Measurements from ENCODE around the gene RAPSN.
"Not testable (repeated sequence)": the region's sequence is repeated elsewhere in the genome, so short reads cannot be mapped to it uniquely, and the experiment has no call there.

The RAPSN gene

DNA sequence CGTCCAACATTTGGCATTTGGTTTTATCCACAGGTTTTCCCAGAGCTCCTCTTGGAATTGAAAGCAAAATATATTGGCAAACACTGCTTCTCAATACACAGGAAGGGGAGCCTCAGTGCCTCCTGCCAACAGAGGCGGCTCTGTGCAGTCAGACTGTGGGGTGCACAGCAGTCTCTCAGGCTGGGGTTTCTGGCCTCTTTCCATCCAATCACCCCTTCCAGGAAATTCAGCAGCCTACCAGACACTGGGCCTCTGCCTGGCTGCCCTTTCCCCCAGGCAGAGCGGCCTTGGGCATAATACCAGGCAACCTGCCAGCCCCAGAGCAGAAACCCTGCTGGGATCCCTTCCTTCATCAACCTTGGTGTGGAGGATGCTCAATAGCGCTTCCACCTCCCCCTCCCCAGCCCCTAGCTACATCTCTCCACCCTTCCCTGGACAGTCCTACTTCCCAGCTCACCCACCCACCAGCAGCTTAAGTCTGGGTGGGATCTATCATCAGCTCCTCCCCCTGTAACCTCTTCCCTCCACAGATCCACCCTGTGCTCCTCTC lies 17.8 kb upstream of the RAPSN start:
- in situ Hi-C loops (cut with MboI; ENCODE audit: low sequenced_read_pairs) = no loop called here

DNA sequence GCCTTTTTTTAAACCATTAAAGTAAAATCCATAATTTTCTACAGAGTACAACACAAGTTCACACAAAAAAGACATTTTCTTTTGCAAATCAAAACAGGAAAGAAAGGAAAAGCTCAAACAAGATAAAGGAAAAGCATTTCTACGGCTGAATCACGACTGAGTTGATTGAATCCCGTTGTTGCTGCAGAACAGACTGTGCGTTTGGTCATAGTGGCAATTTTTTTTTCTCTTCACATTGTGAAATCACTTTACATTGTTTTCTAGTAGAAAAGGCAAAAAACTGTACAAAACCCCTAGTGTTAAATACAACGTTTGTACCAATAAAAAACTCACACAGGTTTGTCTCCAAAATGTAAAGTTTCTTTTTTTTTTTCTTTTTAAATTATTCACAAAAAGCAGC lies 17.3 kb upstream of the RAPSN start:
- in situ Hi-C loops (cut with MboI; ENCODE audit: low sequenced_read_pairs) = no loop called here

DNA sequence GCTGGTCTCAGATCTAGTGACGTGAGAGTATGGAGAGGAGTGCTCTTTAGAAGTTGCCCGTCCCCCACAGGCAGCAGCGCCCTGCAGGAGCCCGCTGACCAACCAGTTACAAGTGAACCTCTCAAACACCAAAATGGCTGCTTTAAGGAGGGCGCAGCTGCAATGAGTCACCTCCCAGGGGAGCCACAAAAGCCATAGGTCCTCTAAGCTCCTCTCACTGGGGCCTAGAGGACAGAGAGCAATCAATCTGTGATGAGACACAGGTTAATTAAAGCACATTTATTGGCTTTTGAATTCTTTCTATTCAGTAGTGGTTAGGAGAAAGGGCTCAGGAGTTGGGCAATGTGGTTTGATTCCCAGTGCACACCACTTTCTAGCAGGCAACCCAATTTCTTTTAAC lies 15.5 kb upstream of the RAPSN start:
- in situ Hi-C loops (cut with MboI; ENCODE audit: low sequenced_read_pairs) = no loop called here

DNA sequence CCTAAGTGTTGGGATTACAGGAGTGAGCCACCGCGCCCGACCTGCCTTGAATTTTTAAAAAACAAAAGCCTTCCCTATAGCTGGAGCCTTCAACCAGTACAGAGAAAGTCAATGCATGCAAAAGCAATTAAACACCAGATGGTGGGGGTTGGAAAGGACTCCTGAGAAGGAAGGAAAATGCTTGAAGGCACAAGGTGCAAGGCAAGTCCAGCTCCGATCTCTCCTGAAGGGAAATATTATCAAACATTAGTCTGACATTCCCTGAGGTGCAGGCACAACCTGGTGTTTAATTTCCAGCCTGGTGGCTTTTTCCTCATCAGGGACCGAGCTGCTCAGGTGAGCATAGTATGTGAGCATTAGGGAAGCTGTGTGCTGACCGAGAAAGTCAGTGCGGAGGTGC lies 12.9 kb upstream of the RAPSN start:
- in situ Hi-C loops (cut with MboI; ENCODE audit: low sequenced_read_pairs) = no loop called here

DNA sequence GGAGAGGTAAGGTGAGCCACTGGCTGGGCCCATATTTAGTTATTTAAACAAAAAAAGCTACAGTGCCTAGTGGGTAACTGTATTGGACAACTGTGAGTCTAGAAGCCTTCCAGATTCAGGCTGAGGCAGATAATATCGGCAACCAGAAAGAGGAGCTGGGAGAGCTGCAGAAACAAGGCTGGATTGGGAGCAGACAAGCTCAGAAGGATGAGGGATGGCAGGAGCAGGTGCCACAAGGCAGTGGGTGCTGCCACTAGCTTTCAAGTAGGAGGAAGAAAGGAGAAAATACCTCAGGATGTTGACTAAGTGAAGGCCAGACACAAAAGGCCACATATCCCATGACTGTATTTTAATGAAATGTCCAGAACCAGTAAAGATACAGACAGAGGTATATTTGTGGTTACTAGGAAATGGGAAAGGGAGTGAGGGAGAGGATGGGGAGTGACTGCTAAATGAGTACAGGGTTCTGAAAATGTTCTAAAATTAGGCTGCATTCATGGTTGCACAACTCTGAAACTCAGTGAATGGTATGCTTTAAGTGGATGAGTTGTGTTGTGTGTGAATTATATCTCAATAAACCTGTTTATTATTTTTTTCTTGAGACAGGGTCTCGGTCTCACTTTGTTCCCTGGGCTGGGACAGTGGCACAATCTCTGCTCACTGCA lies 11.8 kb upstream of the RAPSN start:
- in situ Hi-C loops (cut with MboI; ENCODE audit: low sequenced_read_pairs) = no loop called here

DNA sequence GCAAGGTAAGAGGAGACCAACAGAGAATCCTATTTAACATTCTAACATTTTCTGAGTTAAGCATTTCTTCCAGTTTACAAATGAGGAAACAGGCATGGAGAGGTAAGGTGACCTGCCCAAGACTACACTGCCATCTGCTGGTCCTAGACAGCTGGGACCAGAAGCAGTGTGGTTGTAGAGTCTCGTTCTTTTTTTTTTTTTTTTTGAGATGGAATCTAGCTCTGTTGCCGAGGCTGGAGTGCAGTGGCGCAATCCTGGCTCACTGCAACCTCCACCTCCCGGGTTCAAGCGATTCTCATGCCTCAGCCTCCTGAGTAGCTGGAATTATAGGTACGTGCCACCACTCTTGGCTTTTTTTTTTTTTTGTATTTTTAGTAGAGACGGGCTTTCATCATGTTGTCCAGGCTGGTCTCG lies 5.3 kb upstream of the RAPSN start:
- in situ Hi-C loops (cut with MboI; ENCODE audit: low sequenced_read_pairs) = not testable (repeated sequence)

DNA sequence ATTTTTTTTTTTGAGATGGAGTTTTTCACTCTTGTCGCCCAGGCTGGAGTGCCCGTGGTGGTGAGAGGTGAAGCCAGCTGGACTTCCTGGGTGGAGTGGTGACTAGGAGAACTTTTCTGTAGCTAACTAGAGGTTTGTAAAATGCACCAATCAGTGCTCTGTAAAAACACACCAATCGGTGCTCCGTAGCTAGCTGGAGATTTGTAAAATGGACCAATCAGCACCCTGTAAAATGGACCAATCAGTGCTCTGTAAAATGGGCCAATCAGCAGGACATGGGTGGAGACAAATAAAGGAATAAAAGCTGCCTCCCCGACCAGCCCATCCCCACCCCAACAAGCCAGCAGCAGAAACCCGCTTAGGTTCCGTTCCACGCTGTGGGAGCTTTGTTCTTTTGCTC lies 4.4 kb upstream of the RAPSN start:
- in situ Hi-C loops (cut with MboI; ENCODE audit: low sequenced_read_pairs) = no loop called here

DNA sequence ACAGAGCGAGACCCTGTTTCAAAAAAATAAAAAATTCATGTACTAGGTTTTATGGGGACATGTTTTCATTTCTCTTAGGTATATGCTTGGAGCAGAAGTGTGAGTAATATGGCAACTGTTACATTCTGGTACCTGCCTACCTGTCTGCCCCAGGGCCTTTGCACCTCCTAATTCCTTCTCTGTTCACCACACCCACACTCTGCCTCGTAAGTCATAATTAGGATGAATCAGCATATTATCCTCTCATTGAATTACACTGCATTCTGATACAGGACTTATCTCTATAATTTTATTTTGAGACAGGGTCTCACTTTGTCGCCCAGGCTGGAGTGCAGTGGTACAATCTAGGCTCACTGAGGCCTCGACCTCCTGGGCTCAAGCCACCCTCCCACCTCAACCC lies 3.1 kb upstream of the RAPSN start:
- in situ Hi-C loops (cut with MboI; ENCODE audit: low sequenced_read_pairs) = no loop called here

DNA sequence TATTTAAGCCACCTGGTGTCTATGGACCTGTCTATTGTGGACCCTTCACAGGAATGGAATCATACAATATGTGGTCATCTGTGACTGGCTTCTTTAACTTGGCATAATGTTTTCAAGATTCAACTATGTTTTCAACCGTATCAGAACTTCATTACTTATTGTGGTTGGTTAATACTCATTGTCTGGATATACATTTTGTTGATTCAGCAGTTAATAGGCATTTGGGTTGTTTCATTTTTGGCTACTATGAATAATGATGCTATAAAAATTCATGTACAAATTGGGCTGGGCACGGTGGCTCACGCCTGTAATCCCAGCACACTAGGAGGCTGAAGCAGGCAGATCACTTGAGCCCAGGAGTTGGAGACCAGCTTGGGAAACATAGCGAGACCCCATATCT lies 2.5 kb upstream of the RAPSN start:
- in situ Hi-C loops (cut with MboI; ENCODE audit: low sequenced_read_pairs) = no loop called here

DNA sequence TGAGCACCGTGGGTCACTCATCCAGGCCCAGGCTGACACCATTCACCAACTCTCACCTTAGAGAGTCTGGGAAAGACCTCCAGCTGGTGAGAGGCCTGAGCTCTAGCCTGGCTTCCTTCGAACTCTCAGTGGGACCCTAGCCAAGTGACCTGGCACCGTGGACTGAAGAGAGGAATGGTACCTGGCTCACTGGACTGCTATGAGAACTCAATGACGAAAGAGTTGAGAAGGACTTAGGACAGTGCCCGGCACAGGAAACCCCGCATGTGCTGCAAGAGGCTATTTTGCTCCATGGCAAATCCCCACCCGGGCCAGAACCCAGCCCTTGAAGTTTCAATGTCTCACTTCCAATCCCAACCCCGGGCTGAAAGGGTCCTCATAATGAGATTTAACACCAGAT lies 605 bp upstream of the RAPSN start:
- in situ Hi-C loops (cut with MboI; ENCODE audit: low sequenced_read_pairs) = loop anchor here (25.0 kb wide), 1 partner anchor 562 kb away; no protein-coding TSS in a partner anchor

DNA sequence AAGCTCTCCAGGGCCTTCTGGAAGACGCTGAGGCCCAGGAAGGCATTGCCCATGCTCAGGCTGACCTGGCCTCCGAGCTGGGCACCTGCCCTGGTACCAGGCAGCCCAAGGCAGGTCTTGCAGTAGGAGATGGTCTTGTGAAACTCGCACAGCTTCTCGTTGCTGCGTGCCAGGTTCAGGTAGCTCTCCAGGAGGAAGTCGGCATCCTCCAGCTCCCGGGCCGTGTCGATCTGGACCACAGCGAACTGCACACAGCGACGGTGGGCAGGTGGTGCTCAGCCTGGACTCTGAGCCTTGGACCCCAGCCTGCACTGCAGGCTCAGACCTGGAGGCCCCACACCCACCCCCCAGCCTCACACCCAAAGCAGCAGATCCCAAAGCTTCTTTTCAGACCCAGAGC lies 1.0 kb downstream of the RAPSN start:
- in situ Hi-C loops (cut with MboI; ENCODE audit: low sequenced_read_pairs) = loop anchor here (25.0 kb wide), 1 partner anchor 561 kb away; no protein-coding TSS in a partner anchor

DNA sequence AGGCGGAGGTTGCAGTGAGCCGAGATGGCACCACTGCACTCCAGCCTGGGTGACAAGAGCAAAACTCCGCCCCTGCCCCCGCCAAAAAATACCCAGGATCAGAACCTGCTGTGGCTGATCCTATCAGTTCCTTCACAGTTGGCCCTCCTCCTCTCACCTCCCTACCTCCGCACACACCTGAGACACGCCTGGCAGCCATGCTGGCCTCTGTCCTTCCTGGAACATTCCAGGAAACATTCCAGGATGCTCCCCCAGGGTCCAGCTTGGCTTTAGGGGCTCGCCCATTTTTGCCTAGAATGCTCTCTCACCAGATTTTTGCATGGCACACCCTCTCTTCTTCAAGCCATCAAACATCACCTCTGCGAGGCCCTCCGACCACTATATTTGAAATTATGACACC lies 2.1 kb downstream of the RAPSN start:
- in situ Hi-C loops (cut with MboI; ENCODE audit: low sequenced_read_pairs) = loop anchor here (25.0 kb wide), 1 partner anchor 560 kb away; no protein-coding TSS in a partner anchor

DNA sequence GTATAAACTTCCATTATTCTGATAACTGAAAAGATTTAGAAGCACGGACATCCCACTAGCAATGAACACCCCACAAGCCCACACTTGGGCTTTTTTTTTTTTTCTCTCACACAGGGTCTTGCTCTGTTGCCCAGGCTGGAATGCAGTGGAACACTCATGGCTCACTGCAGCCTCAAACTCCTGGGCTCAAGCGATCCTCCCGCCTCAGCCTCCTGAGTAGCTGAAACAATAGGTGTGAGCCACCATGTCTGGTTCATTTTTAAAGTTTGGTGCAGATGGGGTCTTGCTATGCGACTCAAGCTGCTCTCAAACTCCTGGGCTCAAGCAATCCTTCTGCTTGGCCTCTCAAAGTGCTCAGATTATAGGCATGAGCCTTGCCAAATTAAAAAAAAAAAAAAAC lies 3.1 kb downstream of the RAPSN start:
- in situ Hi-C loops (cut with MboI; ENCODE audit: low sequenced_read_pairs) = loop anchor here (25.0 kb wide), 1 partner anchor 559 kb away; no protein-coding TSS in a partner anchor

DNA sequence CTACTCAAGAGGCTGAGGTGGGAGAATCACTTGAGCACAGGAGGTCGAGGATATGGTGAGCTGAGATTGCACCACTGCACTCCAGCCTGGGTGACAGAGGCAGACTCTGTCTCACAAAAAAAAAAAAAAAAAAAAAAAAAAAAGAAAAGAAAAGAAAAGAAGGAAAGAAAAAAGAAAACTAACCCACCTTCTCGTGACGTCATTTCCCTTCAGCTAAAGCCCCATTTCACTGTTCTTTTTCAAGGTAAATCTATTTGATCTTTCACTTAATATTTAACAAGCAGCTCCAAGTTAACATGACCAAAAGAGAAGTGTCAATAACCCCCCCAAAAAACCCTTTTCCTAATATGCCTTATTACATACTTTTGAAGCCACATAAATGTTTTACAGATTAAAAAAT lies 5.1 kb downstream of the RAPSN start:
- in situ Hi-C loops (cut with MboI; ENCODE audit: low sequenced_read_pairs) = loop anchor here (25.0 kb wide), 1 partner anchor 557 kb away; no protein-coding TSS in a partner anchor

DNA sequence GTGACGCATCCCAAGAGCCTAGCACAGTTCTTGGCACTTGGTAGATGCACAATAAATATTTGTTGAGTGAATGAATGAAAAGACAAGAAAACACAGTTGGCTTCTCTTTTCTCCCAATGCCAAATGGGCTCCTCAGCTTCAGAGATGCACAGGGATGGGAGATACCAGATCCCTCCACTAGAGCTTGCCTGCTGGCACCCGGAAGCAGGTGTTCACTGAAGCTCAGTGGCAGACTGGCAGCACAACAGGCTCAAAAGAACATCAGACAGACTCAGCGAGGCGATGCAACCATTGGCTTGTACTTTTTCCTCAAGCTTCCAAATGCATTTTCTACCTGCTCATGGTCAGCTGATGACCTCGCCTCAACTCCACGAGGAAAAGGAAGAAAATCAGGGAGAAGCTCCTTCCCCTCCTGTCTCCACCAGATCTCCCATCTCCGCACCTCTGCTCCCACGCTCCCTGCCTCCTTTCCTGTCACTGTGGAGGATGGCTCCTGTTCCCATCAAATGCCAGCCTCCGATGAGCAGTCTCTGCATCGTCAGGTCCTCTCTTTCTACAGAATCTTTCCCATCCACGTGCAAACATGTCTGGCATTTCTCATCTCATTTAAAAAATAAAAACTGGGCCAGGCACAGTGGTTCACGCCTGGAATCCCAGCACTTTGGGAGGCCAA lies 5.8 kb downstream of the RAPSN start:
- in situ Hi-C loops (cut with MboI; ENCODE audit: low sequenced_read_pairs) = loop anchor here (25.0 kb wide), 1 partner anchor 556 kb away; no protein-coding TSS in a partner anchor

DNA sequence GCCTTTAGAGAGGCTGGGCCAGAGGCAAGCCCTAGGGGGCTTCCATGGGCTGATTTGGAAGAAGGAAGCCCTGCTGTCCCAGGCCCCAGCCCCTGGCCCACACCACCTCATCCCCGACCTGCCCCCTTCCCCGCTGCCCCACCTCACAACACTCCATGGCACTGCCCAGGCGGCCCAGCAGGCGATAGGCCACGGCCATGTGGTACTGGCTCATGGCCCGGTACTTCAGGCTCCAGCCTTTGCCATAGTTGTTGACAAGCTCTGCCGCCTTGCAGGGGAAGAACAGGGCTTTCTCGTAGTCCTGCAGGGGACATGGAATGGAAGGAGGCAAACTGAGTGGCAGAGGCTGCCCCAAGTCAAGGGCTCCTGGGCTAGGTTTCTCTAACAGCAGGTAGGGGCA lies 6.4 kb downstream of the RAPSN start:
- in situ Hi-C loops (cut with MboI; ENCODE audit: low sequenced_read_pairs) = loop anchor here (25.0 kb wide), 1 partner anchor 555 kb away; no protein-coding TSS in a partner anchor

DNA sequence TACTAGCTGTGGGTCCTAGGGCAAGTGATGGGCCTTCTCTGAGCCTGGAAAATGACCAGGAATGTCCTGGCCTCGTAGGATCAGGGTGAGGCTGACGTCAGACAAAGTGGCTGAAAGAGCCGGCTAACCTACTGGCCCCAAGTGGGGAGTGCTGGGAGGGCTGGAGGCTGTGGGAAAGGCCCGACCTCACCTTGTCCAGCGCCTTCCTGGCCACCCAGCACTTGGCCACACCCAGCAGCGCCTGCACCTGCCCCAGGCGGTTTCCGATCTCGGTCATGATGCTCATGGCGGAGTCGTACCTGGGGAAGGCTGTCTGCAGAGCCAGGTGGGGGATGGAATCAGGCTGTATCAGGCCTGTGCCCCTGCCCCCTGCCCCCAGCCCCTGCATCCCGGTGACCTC lies 7.5 kb downstream of the RAPSN start:
- in situ Hi-C loops (cut with MboI; ENCODE audit: low sequenced_read_pairs) = loop anchor here (25.0 kb wide), 1 partner anchor 554 kb away; no protein-coding TSS in a partner anchor

DNA sequence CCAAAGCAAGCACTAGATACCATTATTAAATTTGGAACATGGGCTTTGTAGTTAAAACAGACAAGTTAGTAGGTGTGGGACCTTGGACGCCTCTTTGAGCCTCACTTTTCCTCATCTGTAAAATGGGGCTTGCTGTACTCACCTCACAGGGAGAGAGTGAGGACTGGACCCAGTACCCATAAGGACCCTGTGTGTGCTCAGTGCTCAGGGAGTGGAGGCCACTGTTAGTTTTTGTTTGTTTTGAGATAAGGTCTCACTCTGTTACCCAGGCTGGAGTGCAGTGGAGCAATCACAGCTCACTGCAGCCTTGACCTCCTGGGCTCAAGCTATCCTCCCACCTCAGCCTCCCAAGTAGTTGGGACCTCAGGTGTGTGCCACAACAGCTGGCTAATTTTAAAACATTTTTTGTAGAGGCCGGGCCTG lies 8.9 kb downstream of the RAPSN start:
- in situ Hi-C loops (cut with MboI; ENCODE audit: low sequenced_read_pairs) = loop anchor here (25.0 kb wide), 1 partner anchor 553 kb away; no protein-coding TSS in a partner anchor

DNA sequence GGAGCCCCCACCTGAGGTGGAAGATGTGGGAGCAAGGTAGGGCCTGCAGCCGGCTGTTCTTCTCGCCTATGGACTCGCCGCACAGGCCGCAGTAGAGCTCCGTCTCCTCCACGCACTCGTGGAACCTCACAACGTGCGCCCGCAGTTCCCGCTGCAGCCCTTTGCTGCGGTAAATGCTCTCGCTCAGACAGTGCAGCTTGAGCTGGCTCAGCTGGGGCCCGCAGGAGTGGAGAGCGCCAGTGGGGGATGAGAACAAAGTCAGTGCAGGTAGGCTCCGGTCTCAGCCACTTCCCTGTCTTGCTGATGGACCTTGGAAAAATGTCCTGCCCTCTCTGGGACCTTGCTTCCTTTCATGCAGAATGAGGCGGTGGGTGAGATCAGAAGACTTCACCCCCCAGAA lies 10.2 kb downstream of the RAPSN start:
- in situ Hi-C loops (cut with MboI; ENCODE audit: low sequenced_read_pairs) = loop anchor here (25.0 kb wide), 1 partner anchor 551 kb away; no protein-coding TSS in a partner anchor

DNA sequence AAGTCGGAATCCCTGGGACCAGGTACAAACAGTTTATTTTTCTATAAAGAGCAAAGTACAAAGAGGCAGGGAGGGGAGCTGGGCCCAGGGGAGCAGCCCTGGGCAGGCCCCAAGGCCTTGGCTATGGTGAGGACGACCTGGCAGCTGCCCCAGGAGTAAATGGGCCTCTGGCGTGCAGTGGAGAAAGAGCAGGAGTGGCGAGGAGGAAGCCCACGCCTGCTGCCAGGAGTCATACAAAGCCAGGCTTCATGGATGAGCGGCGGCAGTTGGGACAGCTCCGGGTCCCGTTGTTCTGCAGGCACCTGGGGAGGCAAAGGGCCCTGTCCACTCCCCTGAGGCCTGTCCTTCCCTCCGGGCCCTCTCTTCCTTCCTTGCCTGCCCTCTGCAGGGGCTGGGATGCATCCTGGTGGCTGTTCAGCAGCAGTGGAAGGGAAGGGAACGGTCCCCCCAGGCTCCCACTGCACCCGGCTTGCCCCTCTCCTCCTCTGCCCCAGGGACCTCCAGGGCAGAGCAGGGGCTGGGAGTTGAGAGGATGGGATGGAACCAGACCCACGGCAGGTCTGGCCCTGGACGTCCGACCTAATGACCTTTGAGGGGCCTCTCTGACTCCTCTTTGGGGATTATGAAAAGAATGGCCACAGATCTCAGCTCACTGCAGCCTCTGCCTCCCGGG lies 11.1 kb downstream of the RAPSN start:
- in situ Hi-C loops (cut with MboI; ENCODE audit: low sequenced_read_pairs) = loop anchor here (25.0 kb wide), 1 partner anchor 551 kb away; no protein-coding TSS in a partner anchor

DNA sequence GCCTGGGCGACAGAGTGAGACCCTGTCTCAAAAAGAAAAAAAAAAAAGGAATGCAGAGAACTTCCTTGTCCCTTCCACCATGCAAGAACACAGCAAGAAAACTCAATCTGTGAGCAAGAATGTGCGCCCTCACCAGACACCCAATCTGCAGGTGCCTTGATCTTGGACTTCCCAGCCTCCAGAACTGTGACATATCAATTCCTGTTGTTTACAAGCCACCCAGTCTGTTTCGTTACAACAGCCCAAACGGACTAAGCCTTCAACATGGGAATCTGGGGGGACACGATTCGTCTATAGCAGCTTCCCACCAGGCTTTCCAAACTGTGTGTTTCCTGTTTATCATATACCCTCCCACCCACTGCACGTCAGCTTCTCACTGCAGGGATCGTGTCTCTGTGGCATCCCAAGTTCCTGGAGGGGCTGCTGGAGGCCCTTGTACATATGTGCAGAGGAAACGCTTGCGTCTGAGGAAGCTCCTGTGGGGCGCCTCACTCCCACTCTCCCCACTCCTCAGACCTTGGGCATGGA lies 11.7 kb downstream of the RAPSN start:
- in situ Hi-C loops (cut with MboI; ENCODE audit: low sequenced_read_pairs) = loop anchor here (25.0 kb wide), 1 partner anchor 550 kb away; no protein-coding TSS in a partner anchor
